Peyer's patch (tissue), 4 donors: ENCODE results near the gene CA4. TPM values are rescaled to one million over a fixed set of nuclear protein-coding genes. Genes with fewer than 3 reads are reported as not detected.
"Not testable (repeated sequence)": the region's sequence is repeated elsewhere in the genome, so short reads cannot be mapped to it uniquely, and the experiment has no call there.

Source experiments
- DNase-seq, 3 donors: peaks; one replicate each; pipeline ENCODE4 v3.0.0-alpha.2; 2017 to 2019
- H3K27ac ChIP-seq, 4 donors: fragments of 200-600 bp; sonication (generic); one replicate each; pipeline ENCODE4 v1.5.1; 2016 to 2019
- H3K27me3 ChIP-seq, 2 donors: fragments of 200-600 bp; sonication (generic); one replicate each; pipeline ENCODE4 v1.5.1; 2019
- H3K36me3 ChIP-seq, 3 donors: fragments of 200-600 bp; sonication (generic); one replicate each; pipeline ENCODE4 v1.5.1; 2016 to 2019
- H3K4me1 ChIP-seq, 4 donors: fragments of 200-600 bp; sonication (generic); one replicate each; pipeline ENCODE4 v1.5.1; 2016 to 2019
- H3K4me3 ChIP-seq, 4 donors: fragments of 200-600 bp; sonication (generic); 1 replicate in 3 of 4; 2 replicates in 1 of 4; pipeline ENCODE4 v1.5.1; 2016 to 2019; ENCODE audit warnings: mild to moderate bottlenecking in 1 of 4
- H3K9me3 ChIP-seq, 4 donors: fragments of 200-600 bp; sonication (generic); one replicate each; pipeline ENCODE4 v1.5.1; 2016 to 2019; ENCODE audit warnings: mild to moderate bottlenecking in 1 of 4
- POLR2A ChIP-seq, 2 donors: fragments of 450-650 bp; IDR thresholded peaks; one replicate each; pipeline ENCODE4 v1.5.1; 2017; ENCODE audit warnings: antibody characterized with exemption in 2 of 2, mild to moderate bottlenecking in 2 of 2, moderate library complexity in 2 of 2
- total RNA-seq, 4 donors: library from RNA; depleted of rRNA; stranded (reverse); fragments of >200 nt; gene quantifications; one replicate each; pipeline ENCODE4 v1.1.0, GENCODE V29; 2016
- TF ChIP-seq, protein P1 (sequence below), 6 experiments: fragments of 450-650 bp in 4 of 6; fragments of 200-600 bp in 2 of 6; sonication (generic) in 1 of 6; IDR thresholded peaks; one replicate each; pipeline ENCODE4 v1.5.1; 2017 to 2019; ENCODE audit warnings: antibody characterized with exemption in 6 of 6, mild to moderate bottlenecking in 3 of 6, moderate library complexity in 1 of 6

CA4 gene
- total RNA-seq, 4 donors from 2014 or later = 1.6 to 18.4 (median 12.3) TPM; not detected in 1

DNA sequence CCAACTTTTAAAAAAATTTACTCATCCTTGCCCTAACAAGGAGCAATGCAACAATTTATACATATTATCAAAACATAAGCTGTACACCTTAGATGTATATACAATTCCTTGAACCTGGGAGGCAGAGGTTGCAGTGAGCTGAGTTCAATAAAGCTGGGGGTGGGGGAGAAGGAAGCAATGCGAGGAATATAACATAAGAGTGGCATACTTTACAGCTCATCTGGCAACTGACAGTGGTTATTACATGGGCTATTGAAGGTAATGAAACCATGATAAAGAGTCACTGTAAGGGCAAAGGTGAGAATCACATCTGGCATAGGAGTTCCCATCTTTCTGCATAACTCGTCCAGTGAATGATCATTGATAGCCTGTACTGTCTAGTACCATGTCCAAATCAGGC lies 43.7 kb downstream of the CA4 start:
- H3K27ac ChIP-seq = no peak overlapping the region
- peaks cover 0 to 5% (median 0%) of the 10 kb centered on the region in 4 donors for H3K4me1 ChIP-seq
- TF ChIP-seq, protein P1, sequence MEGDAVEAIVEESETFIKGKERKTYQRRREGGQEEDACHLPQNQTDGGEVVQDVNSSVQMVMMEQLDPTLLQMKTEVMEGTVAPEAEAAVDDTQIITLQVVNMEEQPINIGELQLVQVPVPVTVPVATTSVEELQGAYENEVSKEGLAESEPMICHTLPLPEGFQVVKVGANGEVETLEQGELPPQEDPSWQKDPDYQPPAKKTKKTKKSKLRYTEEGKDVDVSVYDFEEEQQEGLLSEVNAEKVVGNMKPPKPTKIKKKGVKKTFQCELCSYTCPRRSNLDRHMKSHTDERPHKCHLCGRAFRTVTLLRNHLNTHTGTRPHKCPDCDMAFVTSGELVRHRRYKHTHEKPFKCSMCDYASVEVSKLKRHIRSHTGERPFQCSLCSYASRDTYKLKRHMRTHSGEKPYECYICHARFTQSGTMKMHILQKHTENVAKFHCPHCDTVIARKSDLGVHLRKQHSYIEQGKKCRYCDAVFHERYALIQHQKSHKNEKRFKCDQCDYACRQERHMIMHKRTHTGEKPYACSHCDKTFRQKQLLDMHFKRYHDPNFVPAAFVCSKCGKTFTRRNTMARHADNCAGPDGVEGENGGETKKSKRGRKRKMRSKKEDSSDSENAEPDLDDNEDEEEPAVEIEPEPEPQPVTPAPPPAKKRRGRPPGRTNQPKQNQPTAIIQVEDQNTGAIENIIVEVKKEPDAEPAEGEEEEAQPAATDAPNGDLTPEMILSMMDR (IDR thresholded peaks at IDR 0.05) = no peak
- no peak for TF ChIP-seq POLR2A (IDR thresholded peaks at IDR 0.05)
- H3K9me3 ChIP-seq = no peaks in the 10 kb centered on the region
- H3K4me3 ChIP-seq = no peak overlapping the region
- H3K36me3 ChIP-seq = peaks cover 0 to 64% (median 0%) of the 10 kb centered on the region in 3 donors
- peak in 1 of 3 donors; percentile 52 for DNase-seq
- H3K27me3 ChIP-seq = no peaks in the 10 kb centered on the region

DNA sequence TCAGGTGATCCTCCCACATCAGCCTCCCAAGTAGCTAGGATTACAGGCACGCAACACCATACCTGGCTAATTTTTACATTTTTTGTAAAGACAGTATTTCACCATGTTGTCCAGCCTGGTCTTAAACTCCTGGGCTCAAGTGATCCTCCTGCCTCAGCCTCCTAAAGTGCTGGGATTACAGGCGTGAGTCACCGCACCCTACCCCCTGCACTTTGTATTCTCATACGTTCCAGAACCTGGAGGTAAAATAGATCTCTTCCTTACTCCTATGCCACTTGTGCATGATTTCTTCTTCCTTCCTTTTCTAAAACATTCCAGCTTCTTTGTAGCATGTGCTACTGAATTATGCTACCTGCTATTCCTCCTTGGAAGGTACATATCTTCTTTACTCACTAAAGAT lies 44.4 kb downstream of the CA4 start:
- not testable (repeated sequence) for H3K27me3 ChIP-seq, H3K27ac ChIP-seq, H3K4me1 ChIP-seq, H3K9me3 ChIP-seq, DNase-seq, H3K4me3 ChIP-seq
- peaks cover 0 to 69% (median 0%) of the 10 kb centered on the region in 3 donors for H3K36me3 ChIP-seq

DNA sequence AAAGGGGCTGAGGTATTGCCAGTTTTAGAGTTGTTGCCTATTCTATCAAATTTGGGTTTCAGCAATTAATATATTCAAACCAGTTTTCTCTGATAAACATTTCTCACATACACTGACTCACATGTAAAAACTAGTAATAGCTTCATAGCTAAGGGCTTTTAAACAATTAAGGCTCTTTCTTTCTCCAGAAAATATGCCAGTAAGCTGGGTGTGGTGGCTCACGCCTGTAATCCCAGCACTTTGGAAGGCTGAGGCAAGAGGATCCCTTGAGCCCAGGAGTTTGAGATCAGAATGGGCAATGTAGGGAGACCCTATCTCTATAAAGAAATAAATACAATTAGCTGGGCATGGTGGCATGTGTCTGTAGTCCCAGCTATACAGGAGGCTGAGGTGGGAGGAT lies 48.9 kb downstream of the CA4 start:
- H3K36me3 ChIP-seq = peaks cover 0 to 36% (median 0%) of the 10 kb centered on the region in 3 donors
- not testable (repeated sequence) for H3K4me3 ChIP-seq, DNase-seq, H3K27ac ChIP-seq, H3K9me3 ChIP-seq, H3K4me1 ChIP-seq, H3K27me3 ChIP-seq

DNA sequence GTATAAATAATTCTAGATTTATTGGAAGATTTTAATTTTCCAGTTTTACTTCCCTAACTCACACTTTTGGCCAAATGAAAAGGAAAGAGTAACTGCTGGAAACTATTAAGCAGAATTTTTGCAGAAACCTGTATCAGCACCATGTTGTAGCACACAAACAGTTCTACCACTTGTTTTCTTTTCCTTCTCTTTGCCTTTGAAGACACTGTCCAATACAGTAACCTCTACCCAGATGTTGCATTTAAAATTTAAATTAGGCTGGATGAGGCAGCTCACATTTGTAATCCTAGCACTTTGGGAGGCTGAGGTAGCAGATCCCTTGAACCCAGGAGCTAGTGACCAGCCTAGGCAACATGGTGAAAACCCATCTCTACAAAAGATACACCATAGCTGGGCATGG lies 56.0 kb downstream of the CA4 start:
- H3K9me3 ChIP-seq, H3K27ac ChIP-seq, DNase-seq, H3K4me1 ChIP-seq, H3K27me3 ChIP-seq, H3K4me3 ChIP-seq: not testable (repeated sequence)
- peaks cover 0 to 14% (median 0%) of the 10 kb centered on the region in 3 donors for H3K36me3 ChIP-seq

DNA sequence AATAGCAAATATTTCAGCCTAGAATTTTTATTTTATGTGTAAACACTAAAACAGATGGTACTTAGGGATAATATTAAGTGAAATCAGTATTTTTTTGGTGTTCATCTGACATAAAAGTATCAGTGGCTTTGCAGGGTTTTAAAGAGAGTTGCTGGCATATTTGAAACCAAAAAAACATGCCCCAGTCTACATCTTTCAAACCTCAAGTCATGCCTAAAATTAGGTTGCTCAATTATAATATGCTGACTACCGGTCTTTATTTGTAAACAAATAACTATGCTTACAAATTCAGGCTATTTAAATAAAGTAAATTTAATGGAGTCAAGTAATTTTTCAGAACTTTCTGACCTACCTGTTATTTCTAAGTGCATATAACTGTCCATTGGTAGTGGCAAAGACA lies 58.5 kb downstream of the CA4 start:
- DNase-seq, H3K4me1 ChIP-seq, H3K9me3 ChIP-seq, H3K4me3 ChIP-seq, H3K27ac ChIP-seq, H3K27me3 ChIP-seq: not testable (repeated sequence)
- H3K36me3 ChIP-seq = peaks cover 0 to 14% (median 0%) of the 10 kb centered on the region in 3 donors

Other genes starting within 250 kb of the CA4 start
- gene RNFT1, start 185.2 kb upstream of the CA4 start, total RNA-seq = 10 to 100 TPM; 15.7 to 37.7 (median 29.1) TPM
- 10 to 100 TPM in 3 of 4 donors, 1 to 10 TPM in 1; 9.0 to 72.6 (median 15.5) TPM for gene HEATR6, start 71.1 kb upstream of the CA4 start, total RNA-seq
- 10 to 100 TPM; 31.5 to 52.8 (median 48.6) TPM for gene USP32, start 242.2 kb downstream of the CA4 start, total RNA-seq